Neural cell (in vitro differentiated cells): Measurements from ENCODE around the gene KCNIP4. TPM values are rescaled to one million over a fixed set of nuclear protein-coding genes. Genes with fewer than 3 reads are reported as not detected.
"Not testable (repeated sequence)": the region's sequence is repeated elsewhere in the genome, so short reads cannot be mapped to it uniquely, and the experiment has no call there.

Source experiments
- H2AFZ ChIP-seq: fragments of 200-600, 300-800 bp; sonication (generic), shearing (Covaris generic); 2 replicates; pipeline ENCODE4 v1.6.0; 2014; ENCODE audit warnings: low read depth, mild to moderate bottlenecking, antibody characterized with exemption, low read length, moderate library complexity
- H3F3A ChIP-seq: fragments of 200-600 bp; shearing (Covaris generic); 2 replicates; pipeline ENCODE4 v1.6.1; 2016; ENCODE audit warnings: mild to moderate bottlenecking, moderate library complexity, mixed read lengths, antibody characterized with exemption, low read length; ENCODE audit not compliant: insufficient read depth, poor library complexity, severe bottlenecking
- H3K27ac ChIP-seq: fragments of 200-600, 300-800 bp; sonication (generic), shearing (Covaris generic); 2 replicates; pipeline ENCODE4 v1.5.1; 2014; ENCODE audit warnings: mild to moderate bottlenecking, low read length, moderate library complexity
- H3K27me3 ChIP-seq: fragments of 300-800, 200-600 bp; sonication (generic), shearing (Covaris generic); 2 replicates; pipeline ENCODE4 v1.6.0; 2014; ENCODE audit warnings: mild to moderate bottlenecking, low read depth, low read length, moderate library complexity; ENCODE audit not compliant: insufficient read depth
- H3K36me3 ChIP-seq: fragments of 300-800, 200-600 bp; sonication (generic), shearing (Covaris generic); 2 replicates; pipeline ENCODE4 v1.5.1; 2014; ENCODE audit warnings: mild to moderate bottlenecking, antibody characterized with exemption, low read length, moderate library complexity; ENCODE audit not compliant: insufficient read depth
- H3K4me2 ChIP-seq: fragments of 300-800, 200-600 bp; sonication (generic), shearing (Covaris generic); 2 replicates; pipeline ENCODE4 v1.6.0; 2014; ENCODE audit warnings: mild to moderate bottlenecking, low read length
- H3K4me3 ChIP-seq: fragments of 300-800, 200-600 bp; sonication (generic), shearing (Covaris generic); 2 replicates; pipeline ENCODE4 v1.5.1; 2014; ENCODE audit warnings: mild to moderate bottlenecking, low read length, moderate library complexity
- H3K79me2 ChIP-seq: fragments of 200-600 bp; shearing (Covaris generic); replicated peaks from 2 replicates; pipeline ENCODE4 v1.6.0; 2014; ENCODE audit warnings: mild to moderate bottlenecking, low read length, moderate library complexity; ENCODE audit not compliant: insufficient read depth
- H3K9ac ChIP-seq: fragments of 300-800, 200-600 bp; sonication (generic), shearing (Covaris generic); 2 replicates; pipeline ENCODE4 v1.6.1; 2016; ENCODE audit warnings: mild to moderate bottlenecking, low read length, mixed read lengths
- H3K9me2 ChIP-seq: fragments of 200-600 bp; shearing (Covaris generic); 2 replicates; pipeline ENCODE4 v1.6.1; 2016; ENCODE audit warnings: mild to moderate bottlenecking, low read length, mixed read lengths; ENCODE audit not compliant: insufficient read depth
- H3K9me3 ChIP-seq: fragments of 200-600, 300-800 bp; sonication (generic), shearing (Covaris generic); 2 replicates; pipeline ENCODE4 v1.6.1; 2016; ENCODE audit warnings: mild to moderate bottlenecking, mixed run types, low read length, moderate library complexity, mixed read lengths
- H4K20me1 ChIP-seq: fragments of 200-600 bp; shearing (Covaris generic); 2 replicates; pipeline ENCODE4 v1.6.1; 2016; ENCODE audit warnings: mild to moderate bottlenecking, mixed run types; ENCODE audit not compliant: insufficient read depth
- CTCF ChIP-seq: fragments of 450-650 bp; IDR thresholded peaks from 2 replicates; pipeline ENCODE4 v1.5.1; 2014; ENCODE audit warnings: antibody characterized with exemption, mild to moderate bottlenecking, moderate library complexity; ENCODE audit not compliant: poor library complexity, severe bottlenecking
- EP300 ChIP-seq: fragments of 450-650 bp; conservative IDR thresholded peaks from 2 replicates; pipeline ENCODE4 v1.6.1; 2014; ENCODE audit warnings: antibody characterized with exemption, mild to moderate bottlenecking, moderate library complexity; ENCODE audit not compliant: poor library complexity, severe bottlenecking
- EZH2 ChIP-seq: fragments of 200-600, 300-800 bp; shearing (Covaris generic), sonication (generic); IDR thresholded peaks from 2 replicates; pipeline ENCODE4 v1.6.1; 2014; ENCODE audit warnings: antibody characterized with exemption, low read length, borderline replicate concordance, mild to moderate bottlenecking; ENCODE audit not compliant: insufficient read depth, poor library complexity, severe bottlenecking
- MXI1 ChIP-seq: fragments of 450-650 bp; conservative IDR thresholded peaks from 2 replicates; pipeline ENCODE4 v1.6.1; 2014; ENCODE audit warnings: antibody characterized with exemption, mild to moderate bottlenecking; ENCODE audit not compliant: poor library complexity, severe bottlenecking
- POLR2AphosphoS5 ChIP-seq: IDR thresholded peaks from 2 replicates; pipeline ENCODE4 v1.6.1; 2012
- RAD21 ChIP-seq: fragments of 450-650 bp; conservative IDR thresholded peaks from 2 replicates; pipeline ENCODE4 v1.6.1; 2014; ENCODE audit warnings: antibody characterized with exemption, mild to moderate bottlenecking, moderate library complexity
- REST ChIP-seq: IDR thresholded peaks from 2 replicates; pipeline ENCODE4 v1.6.1; 2012; ENCODE audit warnings: borderline replicate concordance
- SMC3 ChIP-seq: fragments of 450-650 bp; conservative IDR thresholded peaks from 2 replicates; pipeline ENCODE4 v1.6.1; 2014; ENCODE audit warnings: antibody characterized with exemption, mild to moderate bottlenecking, moderate library complexity; ENCODE audit not compliant: poor library complexity
- TAF1 ChIP-seq: IDR thresholded peaks from 2 replicates; pipeline ENCODE4 v1.6.1; 2012; ENCODE audit warnings: low read depth
- polyA plus RNA-seq: library from polyadenylated mRNA; depleted of rRNA; stranded (reverse); fragments of >200 nt; gene quantifications from 2 replicates; pipeline ENCODE4 v1.2.3, GENCODE V29; 2014

Gene KCNIP4
- polyA plus RNA-seq, 1 donor from 2014 or later: 22.8 TPM

DNA sequence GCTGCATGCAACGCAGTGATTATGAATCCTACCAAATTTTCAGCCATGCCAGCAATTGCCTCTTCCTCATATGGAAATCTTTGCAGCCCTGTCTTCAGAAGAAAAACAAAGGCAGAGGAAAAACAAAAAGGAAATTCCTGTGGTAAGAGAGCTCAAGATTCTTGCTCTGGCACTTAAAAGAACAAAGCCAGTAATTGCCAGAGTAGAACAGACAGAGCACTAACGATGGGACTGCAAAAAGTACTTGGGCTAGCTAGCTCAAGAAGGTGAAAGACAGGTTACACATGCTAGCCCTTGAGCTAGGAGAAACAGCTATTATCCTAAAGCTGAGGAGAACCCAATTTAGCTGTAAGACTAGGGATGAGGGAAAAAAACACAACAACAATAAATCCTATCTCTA lies 582.3 kb downstream of the KCNIP4 start:
- Histone ChIP-seq H3K9me2 (no peaks in the 10 kb centered on the region), H3K27ac (no peak overlapping the region), H3K79me2 (no peaks in the 10 kb centered on the region), H3K4me3 (no peak overlapping the region), H3K4me2 (no peak overlapping the region), H4K20me1 (no peaks in the 10 kb centered on the region), H2AFZ (no peak overlapping the region), H3F3A (no peaks in the 10 kb centered on the region), H3K27me3 (no peaks in the 10 kb centered on the region), H3K36me3 (no peaks in the 10 kb centered on the region), H3K9ac (no peak overlapping the region), H3K9me3 (no peaks in the 10 kb centered on the region)
- TF ChIP-seq EP300 (no peak), RAD21 (no peak), POLR2AphosphoS5 (no peak), EZH2 (no peak), REST (no peak), CTCF (no peak), MXI1 (no peak), SMC3 (no peak), TAF1 (no peak)

DNA sequence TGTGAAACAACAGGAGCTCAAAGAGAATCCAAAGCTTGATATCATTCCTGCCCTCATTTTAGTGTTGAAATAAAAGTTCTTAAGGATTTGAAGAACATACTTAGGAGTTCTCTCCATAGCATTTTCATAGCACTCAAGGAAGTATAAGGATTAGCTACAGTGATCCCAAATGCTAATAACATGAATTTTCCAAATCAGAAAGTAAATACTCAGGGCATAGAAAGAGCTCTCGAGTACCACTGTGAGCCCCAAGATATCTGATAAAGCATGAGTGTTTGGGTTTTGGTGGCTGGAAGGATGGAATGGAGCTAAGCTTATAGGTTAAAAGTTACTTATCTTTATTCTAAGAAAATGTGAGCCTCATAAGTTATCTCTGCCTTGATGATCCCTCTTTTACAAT lies 584.9 kb downstream of the KCNIP4 start:
- no peak overlapping the region for H3K27ac ChIP-seq
- H3K4me2 ChIP-seq: no peak overlapping the region
- no peaks in the 10 kb centered on the region for H3F3A ChIP-seq
- H3K36me3 ChIP-seq: no peaks in the 10 kb centered on the region
- no peak overlapping the region for H3K4me3 ChIP-seq
- no peak overlapping the region for H3K9ac ChIP-seq
- TF ChIP-seq EP300 (no peak), REST (no peak), MXI1 (no peak), CTCF (no peak), RAD21 (no peak), EZH2 (no peak), TAF1 (no peak), POLR2AphosphoS5 (no peak), SMC3 (no peak)
- no peaks in the 10 kb centered on the region for H4K20me1 ChIP-seq
- no peaks in the 10 kb centered on the region for H3K79me2 ChIP-seq
- no peaks in the 10 kb centered on the region for H3K9me3 ChIP-seq
- H3K27me3 ChIP-seq: no peaks in the 10 kb centered on the region
- H2AFZ ChIP-seq: no peak overlapping the region
- no peaks in the 10 kb centered on the region for H3K9me2 ChIP-seq

DNA sequence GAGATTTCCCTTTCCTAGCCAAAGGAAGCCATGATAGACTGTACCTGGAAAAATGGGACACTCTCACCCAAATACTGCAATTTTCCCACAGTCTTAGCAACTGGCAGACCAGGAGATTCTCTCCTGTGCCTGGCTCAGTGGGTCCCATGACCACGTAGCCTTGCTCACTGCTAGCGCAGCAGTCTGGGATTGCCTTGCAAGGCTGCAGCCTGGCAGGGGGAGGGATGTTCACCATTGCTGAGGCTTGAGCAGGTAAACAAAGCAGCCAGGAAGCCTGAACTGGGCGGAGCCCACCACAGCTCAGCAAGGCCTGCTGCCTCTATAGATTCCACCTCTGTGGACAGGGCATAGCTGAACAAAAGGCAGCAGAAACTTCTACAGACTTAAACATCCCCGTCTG lies 596.2 kb downstream of the KCNIP4 start:
- H3K9me3 ChIP-seq, H4K20me1 ChIP-seq, H3K79me2 ChIP-seq, H3K27ac ChIP-seq, H3K27me3 ChIP-seq, H2AFZ ChIP-seq, H3K9me2 ChIP-seq, H3K9ac ChIP-seq, H3K36me3 ChIP-seq, H3K4me2 ChIP-seq, H3K4me3 ChIP-seq, H3F3A ChIP-seq: not testable (repeated sequence)
